Loucy (cell line): ENCODE results near the gene AK2.

Source experiments
- EZH2phosphoT487 ChIP-seq: fragments of 200-600 bp; IDR thresholded peaks from 2 replicates; pipeline ENCODE4 v1.6.1; 2018; ENCODE audit warnings: antibody characterized with exemption, mild to moderate bottlenecking, moderate library complexity, borderline replicate concordance
- TF ChIP-seq, protein P1 (sequence below): fragments of 200-600 bp; sonication (generic); conservative IDR thresholded peaks from 2 replicates; pipeline ENCODE4 v1.5.1; 2014; ENCODE audit warnings: mild to moderate bottlenecking, antibody characterized with exemption, low read length

- TF ChIP-seq, protein P1, sequence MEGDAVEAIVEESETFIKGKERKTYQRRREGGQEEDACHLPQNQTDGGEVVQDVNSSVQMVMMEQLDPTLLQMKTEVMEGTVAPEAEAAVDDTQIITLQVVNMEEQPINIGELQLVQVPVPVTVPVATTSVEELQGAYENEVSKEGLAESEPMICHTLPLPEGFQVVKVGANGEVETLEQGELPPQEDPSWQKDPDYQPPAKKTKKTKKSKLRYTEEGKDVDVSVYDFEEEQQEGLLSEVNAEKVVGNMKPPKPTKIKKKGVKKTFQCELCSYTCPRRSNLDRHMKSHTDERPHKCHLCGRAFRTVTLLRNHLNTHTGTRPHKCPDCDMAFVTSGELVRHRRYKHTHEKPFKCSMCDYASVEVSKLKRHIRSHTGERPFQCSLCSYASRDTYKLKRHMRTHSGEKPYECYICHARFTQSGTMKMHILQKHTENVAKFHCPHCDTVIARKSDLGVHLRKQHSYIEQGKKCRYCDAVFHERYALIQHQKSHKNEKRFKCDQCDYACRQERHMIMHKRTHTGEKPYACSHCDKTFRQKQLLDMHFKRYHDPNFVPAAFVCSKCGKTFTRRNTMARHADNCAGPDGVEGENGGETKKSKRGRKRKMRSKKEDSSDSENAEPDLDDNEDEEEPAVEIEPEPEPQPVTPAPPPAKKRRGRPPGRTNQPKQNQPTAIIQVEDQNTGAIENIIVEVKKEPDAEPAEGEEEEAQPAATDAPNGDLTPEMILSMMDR: no peak
- TF ChIP-seq EZH2phosphoT487: no peak
Observed at GRCh38 chr1:33065301-33065700, 28.6 kb upstream of the AK2 start.
